ENCODE results near the gene ENTPD8.
A peak's percentile ranks its signal among the peaks of the same experiment; 100 is the strongest.

Gene ENTPD8

DNA sequence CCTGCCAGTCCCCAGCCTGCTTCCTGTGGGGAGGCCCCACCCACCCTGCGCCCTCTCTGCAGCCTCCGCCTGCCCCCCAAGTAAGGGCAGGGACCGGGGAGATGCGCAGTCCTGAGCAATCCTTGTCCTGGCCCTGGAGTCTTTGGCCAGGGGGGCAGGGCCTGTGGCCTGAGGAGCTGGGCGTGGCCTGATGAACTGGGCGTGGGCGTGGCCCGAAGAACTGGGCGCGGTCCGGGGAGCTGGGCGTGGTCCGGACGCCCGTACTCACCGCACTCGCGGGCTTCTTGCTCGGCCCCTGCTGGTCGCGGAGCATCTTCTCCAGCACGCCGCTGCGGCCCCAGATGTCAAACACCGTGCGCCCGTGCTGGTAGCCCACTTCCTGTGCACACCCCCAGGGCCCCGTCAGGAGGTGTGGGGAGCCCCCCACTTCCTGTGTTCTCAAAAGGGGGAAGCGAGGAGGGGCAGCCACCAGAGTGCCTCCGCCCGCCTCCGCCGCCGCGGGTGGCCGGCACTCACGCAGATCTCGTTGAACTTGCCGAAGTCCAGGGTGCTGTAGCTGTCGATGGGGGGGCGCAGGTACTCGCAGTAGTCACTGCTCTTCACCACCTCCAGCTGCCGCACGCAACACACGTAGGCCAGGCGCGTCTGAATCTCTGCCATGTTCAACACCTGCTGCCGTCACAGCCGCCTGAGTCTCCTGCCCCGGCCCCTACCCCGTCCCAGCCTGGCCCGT lies 20.7 kb upstream of the ENTPD8 start:
- Histone ChIP-seq H2BK5ac (ENCODE audit: low read depth, low read length, poor library complexity, severe bottlenecking) (no peak overlapping the region), H2AFZ (ENCODE audit: low read depth, low read length) (no peak overlapping the region), H2BK12ac (ENCODE audit: low read length in 2 of 2) (no peak overlapping the region), H3K9me3 (ENCODE audit: control insufficient read depth, low read length) (no peaks in the 10 kb centered on the region), H3K18ac (ENCODE audit: low read depth in 1 of 2, low read length in 2 of 2) (no peak overlapping the region), H3K23ac (ENCODE audit: low read length in 2 of 2) (no peak overlapping the region), H3K36me3 (ENCODE audit: control insufficient read depth in 1 of 2, insufficient read depth in 2 of 2, low read depth in 1 of 2, low read length in 2 of 2) (peaks cover 6 to 22% of the 10 kb centered on the region in 2 experiments), H3K79me1 (replicated peaks; ENCODE audit: low read length, poor library complexity, severe bottlenecking) (peaks cover 8% of the 10 kb centered on the region), H3K27me3 (ENCODE audit: control insufficient read depth in 1 of 2, insufficient read depth in 1 of 2, low read length in 2 of 2) (peaks cover 0 to 2% of the 10 kb centered on the region in 2 experiments), H2BK15ac (ENCODE audit: low read depth, poor library complexity, severe bottlenecking) (no peak overlapping the region), H3K9ac (ENCODE audit: low read length) (no peak overlapping the region), H3K4ac (ENCODE audit: low read depth in 1 of 2, low read length in 2 of 2) (no peak overlapping the region), H3K4me1 (ENCODE audit: control insufficient read depth, insufficient read depth, low read depth, low read length) (peaks cover 31% of the 10 kb centered on the region), H3K27ac (ENCODE audit: low read length, poor library complexity, severe bottlenecking) (no peak overlapping the region), H2BK120ac (ENCODE audit: low read depth, low read length) (no peak overlapping the region), H4K91ac (ENCODE audit: low read length) (no peak overlapping the region), H4K8ac (ENCODE audit: low read length) (no peak overlapping the region), H3K4me2 (ENCODE audit: low read length, poor library complexity, severe bottlenecking) (no peak overlapping the region), H3K14ac (ENCODE audit: low read length in 2 of 2) (no peak overlapping the region), H3K4me3 (ENCODE audit: insufficient read depth in 1 of 2, low read depth in 1 of 2, low read length in 2 of 2) (no peak overlapping the region), H2AK5ac (ENCODE audit: low read length, severe bottlenecking) (no peak overlapping the region)
- WGBS: 54% methylated on average over 51 of the region's 52 CpGs
- peak; percentile 43 for DNase-seq

DNA sequence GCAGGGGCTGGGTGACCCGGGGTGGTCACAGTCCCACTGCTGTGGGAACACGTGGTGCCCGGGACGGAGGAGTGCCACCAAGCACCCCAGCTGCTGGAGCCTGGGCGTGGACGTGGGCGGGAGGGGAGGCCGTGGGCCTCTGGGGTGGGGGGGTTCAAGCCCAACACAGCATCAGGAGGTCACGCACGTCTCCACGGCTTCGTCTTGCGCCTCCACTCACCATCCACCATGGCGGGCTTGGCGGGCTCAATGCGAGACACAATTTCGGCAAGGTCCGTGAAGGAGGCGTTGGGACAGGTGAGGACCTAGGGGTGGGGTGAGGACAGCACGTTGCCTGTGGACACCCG lies 20.1 kb upstream of the ENTPD8 start:
- peaks cover 36% of the 10 kb centered on the region for H3K4me1 ChIP-seq (ENCODE audit: control insufficient read depth, insufficient read depth, low read depth, low read length)
- peaks cover 11 to 22% of the 10 kb centered on the region in 2 experiments for H3K36me3 ChIP-seq (ENCODE audit: control insufficient read depth in 1 of 2, insufficient read depth in 2 of 2, low read depth in 1 of 2, low read length in 2 of 2)
- H2BK12ac ChIP-seq (ENCODE audit: low read length in 2 of 2): no peak overlapping the region
- H2AK5ac ChIP-seq (ENCODE audit: low read length, severe bottlenecking): no peak overlapping the region
- WGBS: 92% methylated on average over 16 of the region's 21 CpGs
- H3K79me1 ChIP-seq (replicated peaks; ENCODE audit: low read length, poor library complexity, severe bottlenecking): peaks cover 8% of the 10 kb centered on the region
- H3K14ac ChIP-seq (ENCODE audit: low read length in 2 of 2): no peak overlapping the region
- DNase-seq: no peak
- H3K23ac ChIP-seq (ENCODE audit: low read length in 2 of 2): no peak overlapping the region
- H3K18ac ChIP-seq (ENCODE audit: low read depth in 1 of 2, low read length in 2 of 2): peak overlapping the region in 1 of 2 experiments; percentile 48
- no peak overlapping the region for H3K9ac ChIP-seq (ENCODE audit: low read length)
- no peak overlapping the region for H2BK5ac ChIP-seq (ENCODE audit: low read depth, low read length, poor library complexity, severe bottlenecking)
- H4K8ac ChIP-seq (ENCODE audit: low read length): no peak overlapping the region
- H2BK120ac ChIP-seq (ENCODE audit: low read depth, low read length): no peak overlapping the region
- no peaks in the 10 kb centered on the region for H3K9me3 ChIP-seq (ENCODE audit: control insufficient read depth, low read length)
- H3K27me3 ChIP-seq (ENCODE audit: control insufficient read depth in 1 of 2, insufficient read depth in 1 of 2, low read length in 2 of 2): peaks cover 0 to 2% of the 10 kb centered on the region in 2 experiments
- no peak overlapping the region for H3K4me3 ChIP-seq (ENCODE audit: insufficient read depth in 1 of 2, low read depth in 1 of 2, low read length in 2 of 2)
- no peak overlapping the region for H4K91ac ChIP-seq (ENCODE audit: low read length)
- H3K27ac ChIP-seq (ENCODE audit: low read length, poor library complexity, severe bottlenecking): no peak overlapping the region
- H2BK15ac ChIP-seq (ENCODE audit: low read depth, poor library complexity, severe bottlenecking): no peak overlapping the region
- H3K4ac ChIP-seq (ENCODE audit: low read depth in 1 of 2, low read length in 2 of 2): no peak overlapping the region
- H2AFZ ChIP-seq (ENCODE audit: low read depth, low read length): no peak overlapping the region
- no peak overlapping the region for H3K4me2 ChIP-seq (ENCODE audit: low read length, poor library complexity, severe bottlenecking)

DNA sequence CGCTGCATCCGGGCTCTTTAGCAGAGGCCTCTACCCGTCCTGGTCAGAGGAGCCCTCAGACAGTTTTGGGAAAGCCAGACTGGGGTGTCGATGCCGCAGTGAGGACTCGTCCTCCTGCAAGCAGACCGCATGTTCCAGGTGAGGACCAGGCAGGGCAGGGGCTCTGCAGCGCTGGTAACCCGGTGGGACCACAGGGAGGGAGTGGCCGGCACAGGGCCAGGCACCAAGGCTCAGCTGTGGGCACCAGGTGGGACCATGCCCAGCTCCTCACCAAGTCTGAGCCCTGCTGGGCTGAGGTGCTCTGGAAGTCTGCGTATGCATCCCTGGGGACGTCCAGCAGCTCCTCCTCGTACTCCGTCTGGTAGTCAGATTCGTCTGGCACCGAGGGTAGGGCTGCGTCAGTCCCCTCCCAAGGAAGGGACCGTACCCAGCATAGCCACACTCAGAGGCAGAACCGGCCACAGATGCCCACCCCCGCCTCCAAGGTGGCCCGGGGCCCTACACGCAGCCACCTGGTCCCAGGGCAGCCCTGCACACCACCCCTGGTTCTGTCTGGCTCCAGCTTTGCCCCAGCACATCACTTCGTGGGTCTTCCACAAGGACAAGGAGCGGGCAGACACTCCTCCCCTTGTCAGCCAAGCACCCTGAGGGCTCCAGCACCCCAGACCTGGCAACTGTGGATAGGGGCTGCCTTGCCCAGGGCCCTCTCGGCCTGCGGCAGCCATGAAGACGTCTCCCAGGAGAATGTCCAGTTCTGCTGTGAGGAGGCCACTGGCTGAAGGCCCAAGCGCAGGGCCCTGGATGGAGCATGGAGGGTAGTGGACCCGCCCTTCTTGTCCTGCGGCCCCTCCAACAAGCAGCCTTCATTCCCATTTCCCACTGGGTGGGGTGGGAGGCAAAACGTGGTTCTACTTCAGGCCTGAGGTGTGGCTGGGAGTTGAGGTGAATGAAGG lies 19.5 kb upstream of the ENTPD8 start:
- Histone ChIP-seq H3K79me1 (replicated peaks; ENCODE audit: low read length, poor library complexity, severe bottlenecking) (peaks cover 8% of the 10 kb centered on the region), H3K9ac (ENCODE audit: low read length) (no peak overlapping the region), H3K27me3 (ENCODE audit: control insufficient read depth in 1 of 2, insufficient read depth in 1 of 2, low read length in 2 of 2) (peaks cover 0 to 2% of the 10 kb centered on the region in 2 experiments), H2BK12ac (ENCODE audit: low read length in 2 of 2) (no peak overlapping the region), H4K8ac (ENCODE audit: low read length) (no peak overlapping the region), H3K9me3 (ENCODE audit: control insufficient read depth, low read length) (no peaks in the 10 kb centered on the region), H3K4me2 (ENCODE audit: low read length, poor library complexity, severe bottlenecking) (no peak overlapping the region), H3K14ac (ENCODE audit: low read length in 2 of 2) (no peak overlapping the region), H2AFZ (ENCODE audit: low read depth, low read length) (no peak overlapping the region), H3K36me3 (ENCODE audit: control insufficient read depth in 1 of 2, insufficient read depth in 2 of 2, low read depth in 1 of 2, low read length in 2 of 2) (peaks cover 15 to 28% of the 10 kb centered on the region in 2 experiments), H3K4ac (ENCODE audit: low read depth in 1 of 2, low read length in 2 of 2) (no peak overlapping the region), H4K91ac (ENCODE audit: low read length) (no peak overlapping the region), H2BK15ac (ENCODE audit: low read depth, poor library complexity, severe bottlenecking) (no peak overlapping the region), H3K27ac (ENCODE audit: low read length, poor library complexity, severe bottlenecking) (no peak overlapping the region), H3K23ac (ENCODE audit: low read length in 2 of 2) (no peak overlapping the region), H2BK120ac (ENCODE audit: low read depth, low read length) (no peak overlapping the region), H3K4me1 (ENCODE audit: control insufficient read depth, insufficient read depth, low read depth, low read length) (peaks cover 43% of the 10 kb centered on the region), H2AK5ac (ENCODE audit: low read length, severe bottlenecking) (no peak overlapping the region), H3K18ac (ENCODE audit: low read depth in 1 of 2, low read length in 2 of 2) (no peak overlapping the region), H3K4me3 (ENCODE audit: insufficient read depth in 1 of 2, low read depth in 1 of 2, low read length in 2 of 2) (no peak overlapping the region), H2BK5ac (ENCODE audit: low read depth, low read length, poor library complexity, severe bottlenecking) (no peak overlapping the region)
- no peak for DNase-seq
- 93% methylated on average over 31 of the region's 31 CpGs for WGBS

All from mesenchymal stem cell (in vitro differentiated cells and primary cell).